ENCODE measurements around the gene DCDC1.

DCDC1 gene

GRCh38 chr11:31351168-31351567, 18.4 kb downstream of the DCDC1 start:
- H3K27me3 ChIP-seq (replicated peaks) = no peaks in the 10 kb centered on the region
- no peak for DNase-seq
- no peak overlapping the region for H3K27ac ChIP-seq
- no peak overlapping the region for H3K4me3 ChIP-seq (ENCODE audit: low read depth, low read length)
- in situ Hi-C loops (cut with HindIII; ENCODE audit: low pct_ligation_motif_present, low sequenced_read_pairs) = no loop called here
- H3K36me3 ChIP-seq (replicated peaks) = no peaks in the 10 kb centered on the region
- TF ChIP-seq CTCF (IDR thresholded peaks at IDR 0.05; ENCODE audit: low read depth, low read length, missing control alignments) = no peak

GRCh38 chr11:31340903-31341572, 28.5 kb downstream of the DCDC1 start:
- H3K36me3 ChIP-seq (replicated peaks) = no peaks in the 10 kb centered on the region
- in situ Hi-C loops (cut with HindIII; ENCODE audit: low pct_ligation_motif_present, low sequenced_read_pairs) = no loop called here
- TF ChIP-seq CTCF (IDR thresholded peaks at IDR 0.05; ENCODE audit: low read depth, low read length, missing control alignments) = peak; percentile 80
- peak; percentile 23 for DNase-seq
- H3K27me3 ChIP-seq (replicated peaks) = no peaks in the 10 kb centered on the region
- no peak overlapping the region for H3K27ac ChIP-seq
- no peak overlapping the region for H3K4me3 ChIP-seq (ENCODE audit: low read depth, low read length)

GRCh38 chr11:31337806-31338205, 31.7 kb downstream of the DCDC1 start:
- in situ Hi-C loops (cut with HindIII; ENCODE audit: low pct_ligation_motif_present, low sequenced_read_pairs) = no loop called here
- Histone ChIP-seq H3K27ac (no peak overlapping the region), H3K36me3 (replicated peaks) (no peaks in the 10 kb centered on the region), H3K4me3 (ENCODE audit: low read depth, low read length) (no peak overlapping the region), H3K27me3 (replicated peaks) (no peaks in the 10 kb centered on the region)
- no peak for TF ChIP-seq CTCF (IDR thresholded peaks at IDR 0.05; ENCODE audit: low read depth, low read length, missing control alignments)
- no peak for DNase-seq

- TF ChIP-seq CTCF (IDR thresholded peaks at IDR 0.05; ENCODE audit: low read depth, low read length, missing control alignments) = no peak
- Histone ChIP-seq H3K4me3 (ENCODE audit: low read depth, low read length) (no peak overlapping the region), H3K36me3 (replicated peaks) (no peaks in the 10 kb centered on the region), H3K27ac (no peak overlapping the region), H3K27me3 (replicated peaks) (no peaks in the 10 kb centered on the region)
- no peak for DNase-seq
- in situ Hi-C loops (cut with HindIII; ENCODE audit: low pct_ligation_motif_present, low sequenced_read_pairs) = no loop called here
Observed at GRCh38 chr11:31328697-31329096, 40.8 kb downstream of the DCDC1 start.

- no peak for DNase-seq
- no peak overlapping the region for H3K4me3 ChIP-seq (ENCODE audit: low read depth, low read length)
- H3K27me3 ChIP-seq (replicated peaks) = no peaks in the 10 kb centered on the region
- in situ Hi-C loops (cut with HindIII; ENCODE audit: low pct_ligation_motif_present, low sequenced_read_pairs) = no loop called here
- no peaks in the 10 kb centered on the region for H3K36me3 ChIP-seq (replicated peaks)
- no peak overlapping the region for H3K27ac ChIP-seq
- no peak for TF ChIP-seq CTCF (IDR thresholded peaks at IDR 0.05; ENCODE audit: low read depth, low read length, missing control alignments)
Observed at GRCh38 chr11:31327417-31327816, 42.1 kb downstream of the DCDC1 start.
